Endothelial cell of umbilical vein (primary cell): ENCODE measurements around the gene ESRRB. TPM values are rescaled to one million over a fixed set of nuclear protein-coding genes. Genes with fewer than 3 reads are reported as not detected.

Experiments used
- BruUV-seq: library from RNA; stranded (reverse); fragments of 400-500 nt; replicated peaks from 2 replicates; lab custom pipeline; 2021; lab: Mats Ljungman, UMichigan
- CTCF ChIA-PET: fragments of 300-600, 350-600 bp; sonication (Branson Sonifier 250); formaldehyde crosslinking; loops from one replicate; lab custom pipeline; 2021; ENCODE audit warnings: antibody characterized with exemption, inconsistent platforms; lab: Charles Lee
- POLR2A ChIA-PET: fragments of 300-600, 350-600 bp; sonication (Branson Sonifier 250); formaldehyde crosslinking; loops from one replicate; lab custom pipeline; 2021; ENCODE audit warnings: antibody characterized with exemption, inconsistent platforms; lab: Charles Lee
- DNase-seq: peaks from one replicate; pipeline ENCODE4 v3.0.0-alpha.2; 2011; ENCODE audit warnings: low read depth, low spot score
- FAIRE-seq: peaks from 2 replicates; lab custom pipeline; 2011; peaks lifted over from hg19 to GRCh38; lab: Jason Lieb, UNC
- H2AFZ ChIP-seq: 2 replicates; pipeline ENCODE4 v1.6.0; 2012; ENCODE audit warnings: low read depth, low read length, control low read depth, inconsistent platforms
- H3K27ac ChIP-seq: 2 replicates; pipeline ENCODE4 v1.5.1; 2011; ENCODE audit warnings: low read depth, mild to moderate bottlenecking, control low read depth, low read length, moderate library complexity; ENCODE audit not compliant: insufficient read depth
- H3K27me3 ChIP-seq, 2 experiments: 2 replicates each; pipeline versions ENCODE4 v1.6.0 to v1.6.1; 2011; ENCODE audit warnings: low read length in 2 of 2, mixed read lengths in 1 of 2; ENCODE audit not compliant: control insufficient read depth in 2 of 2, insufficient read depth in 2 of 2
- H3K36me3 ChIP-seq, 2 experiments: 2 replicates in 1 of 2; 3 replicates in 1 of 2; pipeline ENCODE4 v1.5.1; 2011; ENCODE audit warnings: low read length in 2 of 2, mild to moderate bottlenecking in 1 of 2, moderate library complexity in 1 of 2; ENCODE audit not compliant: control insufficient read depth in 2 of 2, insufficient read depth in 2 of 2; ENCODE audit errors: extremely low read depth in 1 of 2
- H3K4me1 ChIP-seq: 3 replicates; pipeline ENCODE4 v1.5.1; 2011; ENCODE audit warnings: mild to moderate bottlenecking, low read length; ENCODE audit not compliant: control insufficient read depth, insufficient read depth; ENCODE audit errors: extremely low read depth
- H3K4me2 ChIP-seq: 2 replicates; pipeline ENCODE4 v1.6.1; 2011; ENCODE audit warnings: low read length, control low read depth, mixed read lengths; ENCODE audit not compliant: insufficient read depth
- H3K4me3 ChIP-seq, 3 experiments: fragments of 200-600 bp in 1 of 3; sonication (generic), shearing (Covaris generic) in 1 of 3; replicated peaks in 1 of 3; 2 replicates each; pipeline ENCODE4 v1.5.1; 2011 to 2016; ENCODE audit warnings: control low read depth in 3 of 3, low read length in 3 of 3, mild to moderate bottlenecking in 2 of 3, inconsistent platforms in 1 of 3, low read depth in 1 of 3, moderate library complexity in 1 of 3; ENCODE audit not compliant: insufficient read depth in 1 of 3
- H3K79me2 ChIP-seq: 2 replicates; pipeline ENCODE4 v1.6.0; 2012; ENCODE audit warnings: low read length, inconsistent platforms; ENCODE audit not compliant: control insufficient read depth, insufficient read depth
- H3K9ac ChIP-seq: replicated peaks from 2 replicates; pipeline ENCODE3; 2011; ENCODE audit warnings: low read length, control low read depth; ENCODE audit not compliant: insufficient read depth; ENCODE audit errors: extremely low read depth
- H3K9me1 ChIP-seq: replicated peaks from 3 replicates; pipeline ENCODE4 v1.6.0; 2011; ENCODE audit warnings: mild to moderate bottlenecking, low read length; ENCODE audit not compliant: control insufficient read depth, insufficient read depth; ENCODE audit errors: extremely low read depth
- H3K9me3 ChIP-seq: replicated peaks from 2 replicates; pipeline ENCODE4 v1.5.1; 2012; ENCODE audit warnings: low read length, inconsistent platforms; ENCODE audit not compliant: control insufficient read depth, insufficient read depth
- H4K20me1 ChIP-seq: replicated peaks from 2 replicates; pipeline ENCODE3; 2011; ENCODE audit warnings: mild to moderate bottlenecking, low read length; ENCODE audit not compliant: control insufficient read depth, insufficient read depth; ENCODE audit errors: extremely low read depth
- CTCF ChIP-seq, 2 donors: IDR thresholded peaks; 1 replicate in 1 of 2; 2 replicates in 1 of 2; pipeline ENCODE4 v1.5.1; 2011; ENCODE audit warnings: low read length in 2 of 2, mild to moderate bottlenecking in 2 of 2, moderate library complexity in 2 of 2, control low read depth in 1 of 2, inconsistent platforms in 1 of 2, low read depth in 1 of 2; ENCODE audit not compliant: insufficient read depth in 1 of 2; ENCODE audit errors: extremely low read depth in 1 of 2
- EZH2 ChIP-seq: IDR thresholded peaks from 2 replicates; pipeline ENCODE4 v1.6.1; 2012; ENCODE audit warnings: borderline replicate concordance, low read depth, mild to moderate bottlenecking, moderate library complexity, low read length, inconsistent platforms; ENCODE audit not compliant: severe bottlenecking
- FOS ChIP-seq: IDR thresholded peaks from 2 replicates; pipeline ENCODE4 v1.6.1; 2011; ENCODE audit warnings: mild to moderate bottlenecking, low read length, moderate library complexity, borderline replicate concordance; ENCODE audit not compliant: insufficient read depth
- GATA2 ChIP-seq: IDR thresholded peaks from 2 replicates; pipeline ENCODE4 v1.7.0; 2011; ENCODE audit warnings: low read depth, mild to moderate bottlenecking, moderate library complexity, mixed read lengths, low read length; ENCODE audit not compliant: insufficient read length, insufficient read depth
- JUN ChIP-seq: IDR thresholded peaks from 2 replicates; pipeline ENCODE4 v1.6.1; 2011; ENCODE audit warnings: borderline replicate concordance, low read depth; ENCODE audit not compliant: insufficient read length, insufficient read depth
- MAX ChIP-seq: IDR thresholded peaks from 2 replicates; pipeline ENCODE4 v1.6.1; 2011; ENCODE audit not compliant: insufficient read depth, insufficient read length
- MYC ChIP-seq: IDR thresholded peaks from one replicate; pipeline ENCODE4 v1.6.1; 2011; ENCODE audit warnings: mild to moderate bottlenecking, low read depth, low read length
- POLR2A ChIP-seq: IDR thresholded peaks from 2 replicates; pipeline ENCODE4 v1.6.1; 2012; ENCODE audit warnings: low read depth, mild to moderate bottlenecking, control low read depth, low read length
- POLR2AphosphoS5 ChIP-seq: IDR thresholded peaks from 2 replicates; pipeline ENCODE4 v1.6.1; 2012; ENCODE audit warnings: low read depth, mild to moderate bottlenecking, control low read depth, low read length, moderate library complexity; ENCODE audit not compliant: insufficient read depth
- dilution Hi-C: fragments of 300-500 bp; cut with MboI; formaldehyde crosslinking; loops from one replicate; pipeline ENCODE4 v1.15.0; 2019; ENCODE audit warnings: low sequenced_read_pairs; ENCODE audit not compliant: extremely low pct_ligation_motif_present
- intact Hi-C: fragments of 100-400 bp; cut with micrococcal nuclease; formaldehyde crosslinking; loops from one replicate; pipeline ENCODE4 v1.10.0; 2022
- polyA plus RNA-seq, 4 experiments: library from polyadenylated mRNA; depleted of rRNA in 3 of 4; stranded (reverse) in 3 of 4; unstranded in 1 of 4; fragments of >200 nt; gene quantifications; 2 replicates each; pipeline versions ENCODE4 v1.2.1 to v1.2.3, GENCODE V29; 2011 to 2012; ENCODE audit warnings: missing spikeins in 1 of 4
- total RNA-seq: library from RNA; stranded (reverse); gene quantifications from 2 replicates; pipeline ENCODE4 v1.2.3, GENCODE V29; 2021

Gene ESRRB
- total and polyA plus RNA-seq, 2 donors (not counting 3 experiments of a cell fraction or from before 2014, with no cell fraction given) = not detected

GRCh38 chr14:76375484-76375883 is 453 bp upstream of the ESRRB start:
- POLR2A ChIA-PET = no interaction called here
- FAIRE-seq = no peak
- no TSS peak for BruUV-seq

More at GRCh38 chr14:76375484-76375883, 453 bp upstream of the ESRRB start:
- DNase-seq = no peak
- H4K20me1 ChIP-seq = no peaks in the 10 kb centered on the region
- CTCF ChIA-PET = no interaction called here
- no peaks in the 10 kb centered on the region for H3K9me3 ChIP-seq
- H3K9me1 ChIP-seq = no peaks in the 10 kb centered on the region
- peaks cover 55 to 64% of the 10 kb centered on the region in 2 experiments for H3K27me3 ChIP-seq
- H3K4me2 ChIP-seq = no peak overlapping the region
- no peaks in the 10 kb centered on the region for H3K79me2 ChIP-seq
- no peak overlapping the region for H3K27ac ChIP-seq
- TF ChIP-seq POLR2AphosphoS5 = no peak
- no peak for TF ChIP-seq MAX
- TF ChIP-seq EZH2 = no peak
- TF ChIP-seq POLR2A = no peak
- TF ChIP-seq GATA2 = no peak
- TF ChIP-seq CTCF (IDR thresholded peaks at IDR 0.05; ENCODE audit: extremely low read depth in 1 of 2, insufficient read depth in 1 of 2, low read depth in 1 of 2, low read length in 2 of 2) = no peak
- no peak for TF ChIP-seq JUN
- TF ChIP-seq MYC = no peak
- no peak for TF ChIP-seq FOS
- H3K36me3 ChIP-seq = no peaks in the 10 kb centered on the region
- dilution Hi-C loops = no loop called here
- H3K4me1 ChIP-seq = peaks cover 11% of the 10 kb centered on the region
- no peak overlapping the region for H3K9ac ChIP-seq
- intact Hi-C loops = no loop called here
- no peak overlapping the region for H3K4me3 ChIP-seq
- H2AFZ ChIP-seq = no peak overlapping the region
